Kidney (tissue), 14 donors: ENCODE measurements around the gene CD8B. TPM values are rescaled to one million over a fixed set of nuclear protein-coding genes. Genes with fewer than 3 reads are reported as not detected.

Source experiments
- DNase-seq, 5 donors: peaks; one replicate each; pipeline ENCODE4 v3.0.0-alpha.2; 2013 to 2020
- FAIRE-seq: peaks from 2 replicates; lab custom pipeline; 2012; peaks lifted over from hg19 to GRCh38; lab: Jason Lieb, UNC
- H3K27ac ChIP-seq, 2 donors: one replicate each; pipeline ENCODE4 v1.7.0; 2013; ENCODE audit warnings: low read depth in 2 of 2, low read length in 2 of 2, inconsistent platforms in 1 of 2
- H3K27me3 ChIP-seq: one replicate; pipeline ENCODE4 v1.7.1; 2013; ENCODE audit warnings: low read length, inconsistent platforms; ENCODE audit not compliant: control insufficient read depth, insufficient read depth
- H3K36me3 ChIP-seq, 3 donors: one replicate each; pipeline versions ENCODE4 v1.7.0 to v1.7.1; 2013; ENCODE audit warnings: low read length in 3 of 3, control low read depth in 1 of 3, inconsistent platforms in 1 of 3; ENCODE audit not compliant: insufficient read depth in 3 of 3, control insufficient read depth in 2 of 3
- H3K4me1 ChIP-seq, 3 donors: one replicate each; pipeline versions ENCODE4 v1.7.0 to v1.7.1; 2013; ENCODE audit warnings: low read length in 3 of 3, inconsistent platforms in 1 of 3, low read depth in 1 of 3; ENCODE audit not compliant: control insufficient read depth in 2 of 3, insufficient read depth in 2 of 3
- H3K4me3 ChIP-seq, 3 donors: one replicate each; pipeline versions ENCODE4 v1.7.0 to v1.8.1; 2013; ENCODE audit warnings: low read length in 3 of 3, control low read depth in 1 of 3, inconsistent platforms in 1 of 3
- H3K9ac ChIP-seq, 3 donors: one replicate each; pipeline versions ENCODE4 v1.7.0 to v1.7.1; 2013; ENCODE audit warnings: low read length in 3 of 3, control low read depth in 1 of 3, inconsistent platforms in 1 of 3
- H3K9me3 ChIP-seq, 3 donors: one replicate each; pipeline versions ENCODE4 v1.7.0 to v1.7.1; 2013; ENCODE audit warnings: low read length in 3 of 3, control low read depth in 1 of 3, inconsistent platforms in 1 of 3; ENCODE audit not compliant: control insufficient read depth in 2 of 3, insufficient read depth in 1 of 3
- intact Hi-C: fragments of 100-400 bp; cut with DNase I; formaldehyde crosslinking; loops from one replicate; pipeline ENCODE4 v1.11.1; 2022
- polyA plus RNA-seq: library from polyadenylated mRNA; stranded (reverse); fragments of 350-450 nt; fragmentation: Illumina TruSeq; extraction: RNeasy Lipid Tissue Mini Kit (QIAGEN cat#74804); gene quantifications from one replicate; pipeline ENCODE4 v1.2.3, GENCODE V29; 2014; ENCODE audit warnings: low read depth, low replicate concordance; ENCODE audit not compliant: insufficient read depth
- total RNA-seq: library from RNA; stranded (reverse); fragmentation: NEBNext Ultra II Directional; extraction: Animal tissue kit (Norgen Biotek cat#: 25700); gene quantifications from one replicate; pipeline ENCODE4 v1.2.1, GENCODE V29; 2021
- TF ChIP-seq, protein P1 (sequence below): IDR thresholded peaks from 3 replicates; pipeline ENCODE4 v1.5.1; 2012; ENCODE audit warnings: mild to moderate bottlenecking, moderate library complexity, borderline replicate concordance; ENCODE audit not compliant: insufficient read depth; ENCODE audit errors: extremely low read depth
- donor health status: control.
- donor health status: control.
- donor health status: control.
- donor health status: control.
- donor health status: control.
- donor health status: DM: yes; HTN: yes; CAD: no.
- donor health status: Normal renal cell carcinoma (clear cell type).

CD8B gene
- total and polyA plus RNA-seq, 2 donors from 2014 or later: 2.5 TPM; not detected in 1

DNA sequence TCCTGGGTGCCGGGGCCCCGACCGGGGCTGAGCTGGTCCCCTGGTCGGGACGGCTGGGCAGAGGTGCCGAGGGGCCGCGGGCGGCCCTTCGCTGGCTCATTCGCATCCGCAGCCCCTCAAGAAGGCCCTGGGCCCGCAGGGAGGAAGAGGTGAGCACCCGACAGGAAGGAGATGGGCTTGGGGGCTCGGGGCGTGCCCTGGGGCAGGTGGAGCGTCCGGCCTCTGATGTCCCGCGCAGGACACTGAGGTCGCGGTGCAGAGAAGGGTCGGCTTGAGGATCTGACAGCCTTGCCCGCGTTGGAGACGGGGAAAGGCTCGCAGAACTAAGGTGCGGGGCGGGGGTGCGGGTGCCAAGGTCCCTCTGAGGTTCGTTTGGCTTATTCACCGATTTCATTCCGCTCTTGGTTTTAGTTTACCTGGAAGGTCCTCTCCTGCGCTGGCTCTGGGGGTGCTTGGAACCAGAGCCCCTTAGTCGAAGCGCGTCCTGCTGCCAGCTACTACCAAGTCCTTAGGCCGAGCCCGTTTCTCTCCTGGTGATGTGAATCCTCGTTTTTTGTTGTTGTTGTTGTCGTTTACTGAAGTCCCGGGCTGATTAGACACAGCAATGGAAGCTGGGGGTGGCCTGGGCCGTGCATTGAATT lies 52.1 kb downstream of the CD8B start:
- no peaks in the 10 kb centered on the region for H3K36me3 ChIP-seq
- H3K4me3 ChIP-seq: no peak overlapping the region
- intact Hi-C loops: no loop called here
- H3K9me3 ChIP-seq: no peaks in the 10 kb centered on the region
- peaks cover 17% of the 10 kb centered on the region for H3K27me3 ChIP-seq
- peak in 3 of 5 donors; percentile 11 to 81 (median 13) for DNase-seq
- FAIRE-seq: no peak
- no peak overlapping the region for H3K9ac ChIP-seq
- peaks cover 0 to 5% (median 0%) of the 10 kb centered on the region in 3 donors for H3K4me1 ChIP-seq
- TF ChIP-seq, protein P1, sequence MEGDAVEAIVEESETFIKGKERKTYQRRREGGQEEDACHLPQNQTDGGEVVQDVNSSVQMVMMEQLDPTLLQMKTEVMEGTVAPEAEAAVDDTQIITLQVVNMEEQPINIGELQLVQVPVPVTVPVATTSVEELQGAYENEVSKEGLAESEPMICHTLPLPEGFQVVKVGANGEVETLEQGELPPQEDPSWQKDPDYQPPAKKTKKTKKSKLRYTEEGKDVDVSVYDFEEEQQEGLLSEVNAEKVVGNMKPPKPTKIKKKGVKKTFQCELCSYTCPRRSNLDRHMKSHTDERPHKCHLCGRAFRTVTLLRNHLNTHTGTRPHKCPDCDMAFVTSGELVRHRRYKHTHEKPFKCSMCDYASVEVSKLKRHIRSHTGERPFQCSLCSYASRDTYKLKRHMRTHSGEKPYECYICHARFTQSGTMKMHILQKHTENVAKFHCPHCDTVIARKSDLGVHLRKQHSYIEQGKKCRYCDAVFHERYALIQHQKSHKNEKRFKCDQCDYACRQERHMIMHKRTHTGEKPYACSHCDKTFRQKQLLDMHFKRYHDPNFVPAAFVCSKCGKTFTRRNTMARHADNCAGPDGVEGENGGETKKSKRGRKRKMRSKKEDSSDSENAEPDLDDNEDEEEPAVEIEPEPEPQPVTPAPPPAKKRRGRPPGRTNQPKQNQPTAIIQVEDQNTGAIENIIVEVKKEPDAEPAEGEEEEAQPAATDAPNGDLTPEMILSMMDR: no peak
- no peak overlapping the region for H3K27ac ChIP-seq

DNA sequence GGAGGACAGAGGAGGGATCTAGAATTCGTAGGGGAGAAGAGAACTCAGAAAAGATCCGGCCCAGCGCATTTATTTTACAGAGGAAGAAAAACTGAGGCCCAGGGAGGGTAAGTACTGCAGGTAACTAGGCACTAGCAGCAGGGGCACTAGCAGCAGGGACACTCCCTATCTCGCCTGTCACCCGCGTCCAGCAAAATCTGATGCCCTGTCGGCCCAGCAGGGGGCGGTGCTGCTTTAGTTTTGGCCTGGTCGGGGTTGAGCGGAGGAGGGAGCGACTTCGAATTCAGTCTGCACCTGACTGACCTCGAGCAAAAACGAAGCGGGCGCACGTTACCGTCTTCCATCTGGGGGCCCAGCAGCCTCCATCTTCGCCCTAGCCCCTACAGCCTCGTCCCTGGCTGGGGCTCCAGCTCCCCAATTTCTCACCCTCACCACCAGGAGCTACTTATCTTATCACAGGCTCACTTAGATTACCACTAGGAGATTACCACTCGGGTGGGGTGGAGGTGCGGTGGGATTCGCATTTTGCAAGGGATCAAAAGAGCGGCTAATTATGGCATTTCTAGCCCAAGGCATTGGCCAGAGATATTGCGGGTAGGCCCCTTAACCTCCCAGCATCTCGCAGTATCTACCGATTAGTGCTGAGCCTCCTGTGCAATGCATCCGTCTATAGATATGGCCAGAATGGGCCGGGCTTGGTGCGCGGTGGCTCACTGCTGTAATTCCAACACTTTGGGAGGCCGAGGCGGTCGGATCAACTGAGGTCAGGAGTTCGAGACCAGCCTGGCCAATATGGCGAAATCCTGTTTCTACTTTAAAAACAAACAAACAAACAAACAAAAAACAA lies 53.1 kb downstream of the CD8B start:
- intact Hi-C loops: no loop called here
- TF ChIP-seq, protein P1: peak; percentile 92
- peak overlapping the region in 1 of 3 donors; percentile 58 for H3K9ac ChIP-seq

GRCh38 chr2:86807468-86808275 lies 54.0 kb downstream of the CD8B start:
- no peaks in the 10 kb centered on the region for H3K9me3 ChIP-seq
- H3K4me3 ChIP-seq: peak overlapping the region; percentile 47 to 64 (median 55)
- peak overlapping the region in 2 of 3 donors; percentile 10 to 58 for H3K9ac ChIP-seq
- H3K4me1 ChIP-seq: peaks cover 0 to 5% (median 0%) of the 10 kb centered on the region in 3 donors
- H3K36me3 ChIP-seq: no peaks in the 10 kb centered on the region
- intact Hi-C loops: no loop called here
- TF ChIP-seq, protein P1: no peak
- FAIRE-seq (no peak), DNase-seq (peak; percentile 66 to 87 (median 75))
- H3K27me3 ChIP-seq: peaks cover 17% of the 10 kb centered on the region
- H3K27ac ChIP-seq: no peak overlapping the region

More for the DNA sequence above, 53.1 kb downstream of the CD8B start:
- no peaks in the 10 kb centered on the region for H3K36me3 ChIP-seq
- H3K27ac ChIP-seq: no peak overlapping the region
- peak overlapping the region; percentile 47 to 64 (median 55) for H3K4me3 ChIP-seq
- H3K4me1 ChIP-seq: peaks cover 0 to 5% (median 0%) of the 10 kb centered on the region in 3 donors
- DNase-seq (peak; percentile 93 to 96 (median 94)), FAIRE-seq (no peak)
- no peaks in the 10 kb centered on the region for H3K9me3 ChIP-seq
- H3K27me3 ChIP-seq: peaks cover 17% of the 10 kb centered on the region
